PFSK-1 (cell line): ENCODE measurements around the gene KTN1.

Source experiments
- FOXP2 ChIP-seq: optimal IDR thresholded peaks from 2 replicates; pipeline ENCODE3; 2011; ENCODE audit warnings: borderline replicate concordance, control low read depth, inconsistent platforms; ENCODE audit not compliant: insufficient read depth; ENCODE audit errors: extremely low read length, extremely low read depth
- POLR2AphosphoS5 ChIP-seq: IDR thresholded peaks from 2 replicates; pipeline ENCODE4 v1.6.1; 2012; ENCODE audit warnings: low read depth, mild to moderate bottlenecking, control low read depth, low read length, moderate library complexity
- REST ChIP-seq, 2 experiments: IDR thresholded peaks; 2 replicates each; pipeline versions ENCODE4 v1.6.1 to v1.8.0; 2011 to 2012; ENCODE audit warnings: low read depth in 2 of 2, low read length in 2 of 2, control low read depth in 1 of 2, inconsistent platforms in 1 of 2, mild to moderate bottlenecking in 1 of 2, moderate library complexity in 1 of 2; ENCODE audit not compliant: insufficient read depth in 1 of 2
- SIN3A ChIP-seq: IDR thresholded peaks from 2 replicates; pipeline ENCODE4 v1.6.1; 2012; ENCODE audit warnings: mild to moderate bottlenecking, low read length, moderate library complexity, borderline replicate concordance; ENCODE audit not compliant: insufficient read depth
- TAF1 ChIP-seq: IDR thresholded peaks from 2 replicates; pipeline ENCODE4 v1.6.1; 2012; ENCODE audit warnings: low read length, control low read depth, borderline replicate concordance; ENCODE audit not compliant: insufficient read depth

- TF ChIP-seq POLR2AphosphoS5 (no peak), TAF1 (no peak), REST (IDR thresholded peaks at IDR 0.05; ENCODE audit: insufficient read depth in 1 of 2, low read depth in 2 of 2, low read length in 2 of 2) (no peak), FOXP2 (no peak), SIN3A (no peak)
Observed at GRCh38 chr14:55574988-55575387, 5.0 kb upstream of the KTN1 start.
